ENCODE results near the gene CLEC18A. TPM values are rescaled to one million over a fixed set of nuclear protein-coding genes. Genes with fewer than 3 reads are reported as not detected.

The CLEC18A gene
- total RNA-seq, 1 experiment from 2014 or later, result 3.6 TPM

- BruUV-seq (replicated peaks), result no TSS peak
- CTCF ChIA-PET, result no interaction called here
Observed at GRCh38 chr16:69916462-69916861, 34.7 kb upstream of the CLEC18A start.

GRCh38 chr16:69917311-69917710, 33.8 kb upstream of the CLEC18A start:
- no peaks in the 10 kb centered on the region for H3K9me3 Mint-ChIP-seq (ENCODE audit: low read depth, unreplicated experiment)
- DNase-seq, result no peak
- H3K4me3 Mint-ChIP-seq (ENCODE audit: low read depth, unreplicated experiment), result no peak overlapping the region
- H3K27ac Mint-ChIP-seq (ENCODE audit: unreplicated experiment), result no peak overlapping the region
- intact Hi-C loops (cut with micrococcal nuclease; ENCODE audit: unreplicated experiment), result no loop called here
- CTCF ChIA-PET, result interaction anchor here (1.7 kb wide), 1 partner anchor 13 kb away, joined by 4 read pairs; no protein-coding TSS in a partner anchor
- no peaks in the 10 kb centered on the region for H3K27me3 Mint-ChIP-seq (ENCODE audit: unreplicated experiment)
- no TSS peak for BruUV-seq (replicated peaks)
- peaks cover 2% of the 10 kb centered on the region for H3K36me3 Mint-ChIP-seq (ENCODE audit: insufficient read depth, unreplicated experiment)
- no peak for TF ChIP-seq CTCF (IDR thresholded peaks at IDR 0.05; ENCODE audit: unreplicated experiment)
- no peaks in the 10 kb centered on the region for H3K4me1 Mint-ChIP-seq (ENCODE audit: low read depth, unreplicated experiment)

More at GRCh38 chr16:69916462-69916861, 34.7 kb upstream of the CLEC18A start:
- no peak overlapping the region for H3K4me3 Mint-ChIP-seq (ENCODE audit: low read depth, unreplicated experiment)
- H3K9me3 Mint-ChIP-seq (ENCODE audit: low read depth, unreplicated experiment), result no peaks in the 10 kb centered on the region
- H3K27me3 Mint-ChIP-seq (ENCODE audit: unreplicated experiment), result no peaks in the 10 kb centered on the region
- no peak for TF ChIP-seq CTCF (IDR thresholded peaks at IDR 0.05; ENCODE audit: unreplicated experiment)
- no peaks in the 10 kb centered on the region for H3K36me3 Mint-ChIP-seq (ENCODE audit: insufficient read depth, unreplicated experiment)
- no peak overlapping the region for H3K27ac Mint-ChIP-seq (ENCODE audit: unreplicated experiment)
- no peaks in the 10 kb centered on the region for H3K4me1 Mint-ChIP-seq (ENCODE audit: low read depth, unreplicated experiment)
- DNase-seq, result no peak
- intact Hi-C loops (cut with micrococcal nuclease; ENCODE audit: unreplicated experiment), result no loop called here

- no peaks in the 10 kb centered on the region for H3K27me3 Mint-ChIP-seq (ENCODE audit: unreplicated experiment)
- BruUV-seq (replicated peaks), result no TSS peak
- CTCF ChIA-PET, result interaction anchor here (1.7 kb wide), 1 partner anchor 12 kb away, joined by 4 read pairs; no protein-coding TSS in a partner anchor
- no peaks in the 10 kb centered on the region for H3K9me3 Mint-ChIP-seq (ENCODE audit: low read depth, unreplicated experiment)
- no peaks in the 10 kb centered on the region for H3K4me1 Mint-ChIP-seq (ENCODE audit: low read depth, unreplicated experiment)
- intact Hi-C loops (cut with micrococcal nuclease; ENCODE audit: unreplicated experiment), result no loop called here
- peaks cover 4% of the 10 kb centered on the region for H3K36me3 Mint-ChIP-seq (ENCODE audit: insufficient read depth, unreplicated experiment)
- no peak overlapping the region for H3K27ac Mint-ChIP-seq (ENCODE audit: unreplicated experiment)
- H3K4me3 Mint-ChIP-seq (ENCODE audit: low read depth, unreplicated experiment), result no peak overlapping the region
- DNase-seq, result no peak
- TF ChIP-seq CTCF (IDR thresholded peaks at IDR 0.05; ENCODE audit: unreplicated experiment), result no peak
Observed at GRCh38 chr16:69917739-69918138, 33.4 kb upstream of the CLEC18A start.

- H3K27ac Mint-ChIP-seq (ENCODE audit: unreplicated experiment), result no peak overlapping the region
- peaks cover 4% of the 10 kb centered on the region for H3K36me3 Mint-ChIP-seq (ENCODE audit: insufficient read depth, unreplicated experiment)
- no TSS peak for BruUV-seq (replicated peaks)
- no peaks in the 10 kb centered on the region for H3K4me1 Mint-ChIP-seq (ENCODE audit: low read depth, unreplicated experiment)
- no peak for TF ChIP-seq CTCF (IDR thresholded peaks at IDR 0.05; ENCODE audit: unreplicated experiment)
- intact Hi-C loops (cut with micrococcal nuclease; ENCODE audit: unreplicated experiment), result no loop called here
- H3K9me3 Mint-ChIP-seq (ENCODE audit: low read depth, unreplicated experiment), result no peaks in the 10 kb centered on the region
- no peak for DNase-seq
- H3K27me3 Mint-ChIP-seq (ENCODE audit: unreplicated experiment), result no peaks in the 10 kb centered on the region
- no peak overlapping the region for H3K4me3 Mint-ChIP-seq (ENCODE audit: low read depth, unreplicated experiment)
- CTCF ChIA-PET, result interaction anchor here (1.7 kb wide), 1 partner anchor 12 kb away, joined by 4 read pairs; no protein-coding TSS in a partner anchor
Observed at GRCh38 chr16:69918241-69918640, 32.9 kb upstream of the CLEC18A start.

Data from Calu3 (cell line).